ENCODE measurements around the gene MSRB2.

Gene MSRB2

GRCh38 chr10:23056186-23056579 is 39.2 kb upstream of the MSRB2 start:
- TF ChIP-seq PATZ1 (CRISPR knock-in tag; IDR thresholded peaks at IDR 0.05; ENCODE audit: borderline replicate concordance): no peak
- no peak for TF ChIP-seq CSDC2 (CRISPR knock-in tag; IDR thresholded peaks at IDR 0.05)
- TF ChIP-seq TSHZ2 (CRISPR knock-in tag; IDR thresholded peaks at IDR 0.05): no peak
- no peak for TF ChIP-seq ZNF8 (CRISPR knock-in tag; IDR thresholded peaks at IDR 0.05)
- TF ChIP-seq ISL1 (CRISPR knock-in tag; IDR thresholded peaks at IDR 0.05): no peak
- TF ChIP-seq CSRNP3 (CRISPR knock-in tag; IDR thresholded peaks at IDR 0.05): no peak
- no peak for TF ChIP-seq CREB5 (CRISPR knock-in tag; IDR thresholded peaks at IDR 0.05; ENCODE audit: low read depth)
- TF ChIP-seq ESRRG (CRISPR knock-in tag; IDR thresholded peaks at IDR 0.05): no peak
- no peak for TF ChIP-seq SNAI2 (CRISPR knock-in tag; IDR thresholded peaks at IDR 0.05)
- no peak for ATAC-seq

- ATAC-seq: no peak
- TF ChIP-seq ZNF70 (CRISPR knock-in tag; IDR thresholded peaks at IDR 0.05) (no peak), TSHZ2 (CRISPR knock-in tag; IDR thresholded peaks at IDR 0.05) (no peak), BACH2 (CRISPR knock-in tag; IDR thresholded peaks at IDR 0.05; ENCODE audit: borderline replicate concordance) (no peak), ISL1 (CRISPR knock-in tag; IDR thresholded peaks at IDR 0.05) (no peak), OSR1 (CRISPR knock-in tag; IDR thresholded peaks at IDR 0.05) (no peak), ZFP30 (CRISPR knock-in tag; IDR thresholded peaks at IDR 0.05) (no peak), TCF4 (CRISPR knock-in tag; IDR thresholded peaks at IDR 0.05; ENCODE audit: borderline replicate concordance) (no peak), RARB (CRISPR knock-in tag; IDR thresholded peaks at IDR 0.05) (no peak)
Observed at GRCh38 chr10:23058366-23058765, 37.0 kb upstream of the MSRB2 start.

- TF ChIP-seq ARNTL (CRISPR knock-in tag; IDR thresholded peaks at IDR 0.05; ENCODE audit: borderline replicate concordance, low read depth) (no peak), GLIS3 (CRISPR knock-in tag; IDR thresholded peaks at IDR 0.05) (no peak), SNAI2 (CRISPR knock-in tag; IDR thresholded peaks at IDR 0.05) (no peak), OSR1 (CRISPR knock-in tag; IDR thresholded peaks at IDR 0.05) (no peak), TSHZ2 (CRISPR knock-in tag; IDR thresholded peaks at IDR 0.05) (no peak), TOX (CRISPR knock-in tag; IDR thresholded peaks at IDR 0.05; ENCODE audit: borderline replicate concordance) (no peak), PPARA (CRISPR knock-in tag; IDR thresholded peaks at IDR 0.05; ENCODE audit: borderline replicate concordance) (no peak), TCF4 (CRISPR knock-in tag; IDR thresholded peaks at IDR 0.05; ENCODE audit: borderline replicate concordance) (no peak), ZC3H10 (CRISPR knock-in tag; IDR thresholded peaks at IDR 0.05) (no peak), RARB (CRISPR knock-in tag; IDR thresholded peaks at IDR 0.05) (no peak), ISL1 (CRISPR knock-in tag; IDR thresholded peaks at IDR 0.05) (no peak), PATZ1 (CRISPR knock-in tag; IDR thresholded peaks at IDR 0.05; ENCODE audit: borderline replicate concordance) (no peak), ZFP3 (CRISPR knock-in tag; IDR thresholded peaks at IDR 0.05) (no peak), ZNF8 (CRISPR knock-in tag; IDR thresholded peaks at IDR 0.05) (no peak)
- no peak for ATAC-seq
Observed at GRCh38 chr10:23060918-23061317, 34.5 kb upstream of the MSRB2 start.

Data from SK-N-SH treated with all-trans-retinoic acid at 6 μM for 48 hours (cell line).